Liver (tissue), 9 donors: ENCODE data around the gene VPS11. TPM values are rescaled to one million over a fixed set of nuclear protein-coding genes. Genes with fewer than 3 reads are reported as not detected.

Source experiments
- DNase-seq: peaks from one replicate; pipeline ENCODE4 v3.0.0-alpha.2; 2017; ENCODE audit warnings: low spot score
- H3K27ac ChIP-seq, 2 donors: one replicate each; pipeline ENCODE4 v1.7.0; 2013; ENCODE audit warnings: inconsistent platforms in 2 of 2, low read length in 2 of 2, control low read depth in 1 of 2, low read depth in 1 of 2, mild to moderate bottlenecking in 1 of 2
- H3K27me3 ChIP-seq, 4 donors: one replicate each; pipeline versions ENCODE4 v1.6.1 to v1.7.0; 2013; ENCODE audit warnings: low read length in 3 of 4, inconsistent platforms in 1 of 4, mild to moderate bottlenecking in 1 of 4, moderate library complexity in 1 of 4; ENCODE audit not compliant: control insufficient read depth in 4 of 4, insufficient read depth in 4 of 4
- H3K36me3 ChIP-seq, 4 donors: one replicate each; pipeline versions ENCODE4 v1.6.1 to v1.7.0; 2013; ENCODE audit warnings: low read length in 3 of 4, mild to moderate bottlenecking in 3 of 4, low read depth in 1 of 4, moderate library complexity in 1 of 4; ENCODE audit not compliant: control insufficient read depth in 4 of 4, insufficient read depth in 3 of 4
- H3K4me1 ChIP-seq, 4 donors: one replicate each; pipeline versions ENCODE4 v1.6.1 to v1.7.0; 2013; ENCODE audit warnings: low read length in 3 of 4, mild to moderate bottlenecking in 3 of 4, moderate library complexity in 1 of 4; ENCODE audit not compliant: control insufficient read depth in 4 of 4, insufficient read depth in 4 of 4
- H3K4me3 ChIP-seq, 3 donors: one replicate each; pipeline versions ENCODE4 v1.6.1 to v1.7.0; 2013; ENCODE audit warnings: low read length in 3 of 3, control low read depth in 1 of 3, low read depth in 1 of 3, mild to moderate bottlenecking in 1 of 3
- H3K9ac ChIP-seq, 2 donors: one replicate each; pipeline ENCODE4 v1.7.0; 2013; ENCODE audit warnings: low read length in 2 of 2, mild to moderate bottlenecking in 2 of 2, moderate library complexity in 2 of 2, control low read depth in 1 of 2, low read depth in 1 of 2
- H3K9me3 ChIP-seq, 4 donors: one replicate each; pipeline versions ENCODE4 v1.6.1 to v1.7.0; 2013; ENCODE audit warnings: low read length in 3 of 4; ENCODE audit not compliant: control insufficient read depth in 4 of 4
- ATF3 ChIP-seq: IDR thresholded peaks from 2 replicates; pipeline ENCODE4 v1.6.1; 2016; ENCODE audit warnings: antibody characterized with exemption
- EGR1 ChIP-seq, 2 donors: IDR thresholded peaks; 2 replicates each; pipeline ENCODE4 v1.6.1; 2016 to 2018; ENCODE audit warnings: antibody characterized with exemption in 2 of 2, low read depth in 2 of 2
- FOXA1 ChIP-seq: IDR thresholded peaks from 2 replicates; pipeline ENCODE4 v1.6.1; 2016; ENCODE audit warnings: antibody characterized with exemption
- FOXA2 ChIP-seq: IDR thresholded peaks from 2 replicates; pipeline ENCODE4 v1.6.1; 2016; ENCODE audit warnings: antibody characterized with exemption
- GABPA ChIP-seq, 2 donors: IDR thresholded peaks in 1 of 2; conservative IDR thresholded peaks in 1 of 2; 2 replicates each; pipeline ENCODE4 v1.6.1; 2016; ENCODE audit warnings: antibody characterized with exemption in 2 of 2, mild to moderate bottlenecking in 1 of 2, moderate library complexity in 1 of 2
- HNF4A ChIP-seq, 2 donors: conservative IDR thresholded peaks; 2 replicates each; pipeline ENCODE4 v1.6.1; 2016; ENCODE audit warnings: antibody characterized with exemption in 2 of 2, mild to moderate bottlenecking in 2 of 2
- HNF4G ChIP-seq: IDR thresholded peaks from 2 replicates; pipeline ENCODE4 v1.6.1; 2016; ENCODE audit warnings: antibody characterized with exemption
- JUND ChIP-seq, 2 donors: IDR thresholded peaks; 2 replicates each; pipeline ENCODE4 v1.6.1; 2016; ENCODE audit warnings: antibody characterized with exemption in 2 of 2
- NR2F2 ChIP-seq: IDR thresholded peaks from 2 replicates; pipeline ENCODE4 v1.6.1; 2016; ENCODE audit warnings: antibody characterized with exemption
- REST ChIP-seq: IDR thresholded peaks from 2 replicates; pipeline ENCODE4 v1.6.1; 2016; ENCODE audit warnings: antibody characterized with exemption, mild to moderate bottlenecking
- RXRA ChIP-seq, 2 donors: IDR thresholded peaks; 2 replicates each; pipeline ENCODE4 v1.6.1; 2017 to 2018; ENCODE audit warnings: antibody characterized with exemption in 2 of 2, mild to moderate bottlenecking in 1 of 2
- SP1 ChIP-seq: IDR thresholded peaks from 2 replicates; pipeline ENCODE4 v1.6.1; 2018; ENCODE audit warnings: antibody characterized with exemption, mild to moderate bottlenecking
- TAF1 ChIP-seq: conservative IDR thresholded peaks from 2 replicates; pipeline ENCODE4 v1.6.1; 2016; ENCODE audit warnings: antibody characterized with exemption, mild to moderate bottlenecking
- YY1 ChIP-seq: IDR thresholded peaks from 2 replicates; pipeline ENCODE4 v1.6.1; 2016; ENCODE audit warnings: antibody characterized with exemption, mild to moderate bottlenecking
- ZBTB33 ChIP-seq: IDR thresholded peaks from 2 replicates; pipeline ENCODE4 v1.6.1; 2016; ENCODE audit warnings: antibody characterized with exemption
- WGBS: extraction: QIAGEN DNeasy Blood & Tissue Kit; methylation state at CpG from one replicate; pipeline ENCODE4 v1.1.7; 2013; 5-methylcytosine and 5-hydroxymethylcytosine counted together
- polyA plus RNA-seq, 2 donors: library from polyadenylated mRNA; stranded (reverse) in 1 of 2; unstranded in 1 of 2; fragments of 200-250 nt in 1 of 2; fragments of >200 nt in 1 of 2; fragmentation: Nextera tagmentation in 1 of 2; extraction: Ambion mirVana in 1 of 2; gene quantifications; one replicate each; pipeline versions ENCODE4 v1.2.1 to v1.2.3, GENCODE V29; 2013 to 2015
- total RNA-seq, 2 donors: library from RNA; depleted of rRNA; stranded (reverse); fragments of >200 nt; gene quantifications; one replicate each; pipeline ENCODE4 v1.2.3, GENCODE V29; 2014
- TF ChIP-seq, protein P1 (sequence below): IDR thresholded peaks from 2 replicates; pipeline ENCODE4 v1.6.1; 2016; ENCODE audit warnings: antibody characterized with exemption
- donor health status: healthy.
- donor health status: healthy.
- donor health status: healthy.
- donor health status: healthy.
- donor health status: healthy.

VPS11 gene
- total and polyA plus RNA-seq, 4 donors = 7.2 to 17.4 (median 12.2) TPM

DNA sequence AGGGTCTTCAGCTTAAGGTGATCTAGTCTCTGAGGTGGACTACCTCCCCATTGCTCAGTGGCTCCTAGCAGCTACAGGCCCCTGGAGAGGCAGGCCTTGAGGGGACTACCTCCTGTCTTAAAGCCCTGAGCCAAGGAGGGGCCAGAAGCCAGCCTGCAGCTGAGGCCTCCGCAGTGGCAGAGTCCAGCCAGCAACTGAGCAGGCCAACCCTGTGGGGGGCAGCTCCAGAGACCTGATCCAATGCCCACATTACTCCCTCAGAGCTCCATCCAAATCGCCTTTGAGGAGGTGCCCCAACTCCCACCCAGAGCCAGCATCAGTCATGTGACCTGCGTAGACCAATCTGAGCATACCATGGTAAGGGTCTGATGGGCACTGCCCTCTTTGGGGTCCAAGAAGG is 42.2 kb downstream of the VPS11 start:
- Histone ChIP-seq H3K4me3 (no peak overlapping the region), H3K9me3 (no peaks in the 10 kb centered on the region), H3K27me3 (no peaks in the 10 kb centered on the region), H3K9ac (no peak overlapping the region), H3K4me1 (peaks cover 8 to 28% (median 22%) of the 10 kb centered on the region in 4 donors), H3K27ac (no peak overlapping the region), H3K36me3 (peaks cover 3 to 41% (median 21%) of the 10 kb centered on the region in 4 donors)
- 93% methylated on average over 3 of the region's 3 CpGs for WGBS
- TF ChIP-seq RXRA (IDR thresholded peaks at IDR 0.05) = no peak
- TF ChIP-seq ATF3 = no peak
- TF ChIP-seq SP1 = no peak
- no peak for TF ChIP-seq YY1
- no peak for TF ChIP-seq FOXA1
- TF ChIP-seq TAF1 = no peak
- no peak for TF ChIP-seq GABPA (IDR thresholded peaks at IDR 0.05 in 1 of 2, conservative IDR thresholded peaks at IDR 0.05 in 1 of 2)
- no peak for TF ChIP-seq HNF4A (conservative IDR thresholded peaks at IDR 0.05)
- TF ChIP-seq HNF4G = no peak
- TF ChIP-seq ZBTB33 = no peak
- TF ChIP-seq REST = no peak
- no peak for TF ChIP-seq NR2F2
- no peak for TF ChIP-seq FOXA2
- no peak for DNase-seq

DNA sequence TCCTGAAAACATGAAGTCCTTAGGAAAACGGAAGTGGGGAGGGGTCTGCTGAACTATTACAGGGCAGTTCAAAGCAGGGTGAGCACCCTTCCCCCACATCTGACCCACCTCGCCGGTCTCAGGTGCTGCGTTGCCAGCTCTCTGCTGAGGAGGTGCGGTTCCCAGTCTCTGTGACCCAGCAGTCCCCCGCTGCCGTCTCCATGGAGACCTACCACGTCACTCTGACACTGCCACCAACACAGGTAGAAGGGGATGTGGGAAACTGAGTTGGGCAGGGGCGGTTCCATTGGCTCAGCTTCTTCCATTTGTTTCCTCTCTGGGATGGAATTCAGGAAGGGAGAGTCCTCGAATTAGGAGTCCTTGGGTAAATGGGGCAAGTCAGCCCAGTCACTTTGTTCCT is 42.8 kb downstream of the VPS11 start:
- peaks cover 3 to 41% (median 22%) of the 10 kb centered on the region in 4 donors for H3K36me3 ChIP-seq
- no peak overlapping the region for H3K4me3 ChIP-seq
- no peak overlapping the region for H3K27ac ChIP-seq
- DNase-seq = no peak
- WGBS = 93% methylated on average over 10 of the region's 10 CpGs
- no peak for TF ChIP-seq EGR1 (IDR thresholded peaks at IDR 0.05; ENCODE audit: low read depth in 2 of 2)
- TF ChIP-seq HNF4A (conservative IDR thresholded peaks at IDR 0.05) = no peak
- TF ChIP-seq ZBTB33 = no peak
- TF ChIP-seq YY1 = no peak
- no peak for TF ChIP-seq ATF3
- TF ChIP-seq RXRA (IDR thresholded peaks at IDR 0.05) = no peak
- no peak for TF ChIP-seq JUND (IDR thresholded peaks at IDR 0.05)
- TF ChIP-seq, protein P1, sequence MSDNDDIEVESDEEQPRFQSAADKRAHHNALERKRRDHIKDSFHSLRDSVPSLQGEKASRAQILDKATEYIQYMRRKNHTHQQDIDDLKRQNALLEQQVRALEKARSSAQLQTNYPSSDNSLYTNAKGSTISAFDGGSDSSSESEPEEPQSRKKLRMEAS = no peak
- TF ChIP-seq REST = no peak
- no peaks in the 10 kb centered on the region for H3K27me3 ChIP-seq
- H3K9ac ChIP-seq = no peak overlapping the region
- peaks cover 8 to 28% (median 22%) of the 10 kb centered on the region in 4 donors for H3K4me1 ChIP-seq
- no peaks in the 10 kb centered on the region for H3K9me3 ChIP-seq
